ENCODE data around the gene CCL27. TPM values are rescaled to one million over a fixed set of nuclear protein-coding genes. Genes with fewer than 3 reads are reported as not detected.

CCL27 gene
- total RNA-seq, 2 donors from 2014 or later: not detected

DNA sequence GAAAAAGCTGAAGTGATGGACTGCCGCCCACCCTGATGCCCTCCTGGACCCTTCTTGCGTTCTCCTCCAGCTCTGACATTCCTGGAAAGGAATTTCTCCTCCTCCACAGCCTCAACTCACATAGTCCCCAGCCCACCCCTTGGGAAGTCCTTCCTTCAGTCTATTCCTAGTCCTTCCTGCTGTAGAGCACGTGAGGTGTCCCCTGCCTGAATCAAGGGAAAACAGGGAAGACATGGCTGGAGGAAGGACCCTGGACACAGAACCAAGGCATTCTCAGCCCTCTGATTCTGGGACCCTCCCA lies 37.3 kb downstream of the CCL27 start:
- Histone ChIP-seq H3K4me3 (no peak overlapping the region), H3K4me1 (no peaks in the 10 kb centered on the region), H3K9ac (ENCODE audit: low read depth in 2 of 2, low read length in 2 of 2) (no peak overlapping the region), H3K27ac (no peak overlapping the region), H3K36me3 (no peaks in the 10 kb centered on the region), H3K9me3 (no peaks in the 10 kb centered on the region), H3K27me3 (peaks cover 79% of the 10 kb centered on the region)
- TF ChIP-seq, protein P1, sequence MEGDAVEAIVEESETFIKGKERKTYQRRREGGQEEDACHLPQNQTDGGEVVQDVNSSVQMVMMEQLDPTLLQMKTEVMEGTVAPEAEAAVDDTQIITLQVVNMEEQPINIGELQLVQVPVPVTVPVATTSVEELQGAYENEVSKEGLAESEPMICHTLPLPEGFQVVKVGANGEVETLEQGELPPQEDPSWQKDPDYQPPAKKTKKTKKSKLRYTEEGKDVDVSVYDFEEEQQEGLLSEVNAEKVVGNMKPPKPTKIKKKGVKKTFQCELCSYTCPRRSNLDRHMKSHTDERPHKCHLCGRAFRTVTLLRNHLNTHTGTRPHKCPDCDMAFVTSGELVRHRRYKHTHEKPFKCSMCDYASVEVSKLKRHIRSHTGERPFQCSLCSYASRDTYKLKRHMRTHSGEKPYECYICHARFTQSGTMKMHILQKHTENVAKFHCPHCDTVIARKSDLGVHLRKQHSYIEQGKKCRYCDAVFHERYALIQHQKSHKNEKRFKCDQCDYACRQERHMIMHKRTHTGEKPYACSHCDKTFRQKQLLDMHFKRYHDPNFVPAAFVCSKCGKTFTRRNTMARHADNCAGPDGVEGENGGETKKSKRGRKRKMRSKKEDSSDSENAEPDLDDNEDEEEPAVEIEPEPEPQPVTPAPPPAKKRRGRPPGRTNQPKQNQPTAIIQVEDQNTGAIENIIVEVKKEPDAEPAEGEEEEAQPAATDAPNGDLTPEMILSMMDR (IDR thresholded peaks at IDR 0.05): no peak
- intact Hi-C loops (cut with DNase I): no loop called here
- DNase-seq: no peak

DNA sequence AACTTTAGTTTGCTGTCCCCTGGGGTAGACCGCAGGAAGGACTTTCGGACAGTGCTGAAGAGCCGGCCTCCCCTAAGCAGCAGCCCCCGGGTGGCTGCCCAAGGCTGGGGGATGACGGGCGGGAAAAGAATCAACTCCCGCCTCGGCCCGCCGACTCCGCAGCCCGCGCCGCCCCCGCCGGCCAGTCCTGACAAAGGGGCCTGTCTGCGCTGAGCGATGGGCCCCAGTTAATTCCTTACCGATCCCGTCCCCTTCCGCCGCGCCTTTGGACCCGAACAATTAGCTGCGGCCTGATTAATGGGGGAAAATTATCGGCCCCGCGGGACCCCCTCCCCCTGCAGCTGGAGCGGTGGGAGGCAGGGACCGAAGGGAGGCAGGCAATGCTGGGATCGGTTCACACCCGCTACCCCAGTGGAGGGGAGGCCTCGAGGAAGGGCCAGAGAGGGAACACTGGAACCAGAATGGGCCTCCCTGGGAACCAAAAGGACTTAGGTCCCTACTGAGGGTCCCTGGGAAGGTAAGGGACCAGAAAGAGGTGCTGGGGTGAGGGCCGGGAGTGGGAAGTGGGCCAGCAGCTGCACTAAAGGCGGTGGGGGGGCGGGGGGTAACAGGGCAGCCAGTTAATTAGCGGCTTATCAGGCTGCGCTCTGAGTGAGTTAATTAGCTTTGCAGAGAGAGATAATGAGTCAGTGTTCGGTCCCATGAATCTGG lies 37.8 kb downstream of the CCL27 start:
- DNase-seq: no peak
- Histone ChIP-seq H3K27me3 (peaks cover 75% of the 10 kb centered on the region), H3K4me3 (no peak overlapping the region), H3K36me3 (no peaks in the 10 kb centered on the region), H3K27ac (no peak overlapping the region), H3K9me3 (no peaks in the 10 kb centered on the region), H3K9ac (ENCODE audit: low read depth in 2 of 2, low read length in 2 of 2) (no peak overlapping the region), H3K4me1 (peaks cover 3% of the 10 kb centered on the region)
- intact Hi-C loops (cut with DNase I): no loop called here
- TF ChIP-seq, protein P1 (IDR thresholded peaks at IDR 0.05): no peak

DNA sequence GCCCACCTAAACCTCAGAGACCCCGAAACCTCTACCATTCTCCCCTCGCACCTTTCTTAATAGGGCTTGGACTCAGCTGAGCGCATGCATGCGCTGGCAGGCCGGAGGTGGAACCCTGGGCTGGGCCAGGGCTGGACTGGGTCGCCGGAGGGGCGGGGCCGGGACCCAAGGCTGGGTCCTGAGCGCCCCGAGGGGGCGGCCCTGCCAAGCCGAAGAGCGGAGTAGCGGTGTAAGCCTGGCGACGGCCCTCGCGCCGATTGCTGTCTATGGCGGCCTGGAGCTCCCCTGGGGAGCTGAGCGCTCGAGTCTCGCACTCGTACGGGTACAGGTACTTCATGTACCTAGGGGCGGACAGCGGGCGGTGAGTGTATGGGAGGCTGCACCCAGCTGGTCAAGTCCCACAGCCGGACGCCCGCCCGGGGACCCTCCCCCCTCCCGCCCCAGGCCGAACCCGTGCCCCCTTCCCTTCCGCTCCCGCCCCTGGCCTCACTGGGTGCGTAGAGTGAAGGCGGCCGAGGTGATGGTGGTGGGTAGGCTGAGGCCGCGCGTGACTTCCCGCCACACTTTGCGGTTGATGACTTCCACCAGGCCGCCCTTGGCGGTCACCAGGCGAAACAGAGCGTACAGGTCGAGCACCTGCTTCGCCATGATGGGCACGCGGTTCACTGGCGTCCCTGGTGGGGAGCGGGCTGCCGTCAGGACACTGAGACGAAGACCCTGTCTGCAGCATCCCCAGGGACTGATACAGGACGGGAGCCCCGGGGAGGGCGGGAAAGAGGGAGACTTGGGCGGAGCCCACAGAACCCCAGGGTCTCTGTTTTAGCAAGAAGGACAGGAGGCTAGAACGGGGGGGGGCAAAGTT lies 38.9 kb downstream of the CCL27 start:
- Histone ChIP-seq H3K36me3 (no peaks in the 10 kb centered on the region), H3K9me3 (no peaks in the 10 kb centered on the region), H3K27ac (no peak overlapping the region), H3K27me3 (peaks cover 64% of the 10 kb centered on the region), H3K9ac (ENCODE audit: low read depth in 2 of 2, low read length in 2 of 2) (no peak overlapping the region), H3K4me1 (peaks cover 8% of the 10 kb centered on the region), H3K4me3 (no peak overlapping the region)
- TF ChIP-seq, protein P1 (IDR thresholded peaks at IDR 0.05): no peak
- no peak for DNase-seq
- intact Hi-C loops (cut with DNase I): no loop called here

DNA sequence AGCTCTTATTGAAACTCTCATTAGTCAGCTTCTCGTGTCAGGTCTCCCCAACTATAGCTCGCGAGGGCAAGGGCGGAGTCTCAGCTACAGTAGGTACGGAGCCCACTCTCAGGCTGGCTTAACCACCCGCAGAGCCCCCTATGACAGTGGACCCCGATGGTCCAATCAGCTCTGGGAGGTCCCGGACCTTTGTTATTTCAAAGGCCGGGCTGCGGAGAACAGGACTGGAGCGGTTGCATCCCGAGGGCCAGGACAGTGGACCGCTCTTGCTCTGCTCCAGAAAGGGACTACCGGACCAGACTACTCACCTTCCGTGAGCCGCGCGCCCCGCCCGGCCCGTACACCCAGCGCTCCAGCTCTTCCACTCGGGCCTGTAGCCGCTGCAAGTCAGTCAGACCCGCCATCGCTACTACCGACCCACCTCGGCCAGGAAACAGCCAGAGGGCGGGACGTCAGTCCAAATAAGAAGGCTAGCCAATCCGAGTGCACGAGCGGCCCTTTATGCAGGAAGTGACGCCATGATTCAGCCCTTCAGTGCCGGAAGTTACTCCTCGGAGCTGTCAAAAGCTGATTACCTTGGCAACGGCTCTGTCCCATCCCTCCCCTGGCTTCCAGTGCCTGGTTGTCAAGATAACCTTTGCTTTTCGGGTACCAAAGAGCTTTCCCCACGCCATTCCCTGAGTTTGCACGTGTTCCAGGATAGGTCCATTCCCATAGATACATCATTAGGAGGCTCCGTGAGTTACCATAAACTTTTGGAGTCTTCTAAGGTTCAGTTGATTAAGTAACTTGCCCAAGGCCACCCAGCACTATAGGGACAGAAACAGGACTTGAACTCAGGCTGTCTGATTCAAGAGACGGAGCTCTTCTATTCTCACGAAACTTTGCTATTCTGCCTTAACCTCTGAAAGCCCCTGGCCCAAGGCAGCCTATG lies 42.1 kb downstream of the CCL27 start, which contains the start of gene DCTN3:
Gene DCTN3 (minus strand): TSS at position 435 of the 934 bp plus-strand sequence. CDS start 31 bp downstream, at position 404.
- H3K9ac ChIP-seq (ENCODE audit: low read depth in 2 of 2, low read length in 2 of 2): peak within 1 kb of the TSS; percentile 88 to 89
- H3K36me3 ChIP-seq: peaks cover 14% of the 10 kb centered on the region
- H3K4me1 ChIP-seq: peaks cover 8% of the 10 kb centered on the region
- H3K27ac ChIP-seq: no peak within 1 kb of the TSS
- DNase-seq: peak; percentile 94
- TF ChIP-seq, protein P1 (IDR thresholded peaks at IDR 0.05): no peak
- intact Hi-C loops (cut with DNase I): no loop called here
- H3K4me3 ChIP-seq: peak within 1 kb of the TSS; percentile 91
- no peaks in the 10 kb centered on the region for H3K9me3 ChIP-seq
- H3K27me3 ChIP-seq: peaks cover 33% of the 10 kb centered on the region

DNA sequence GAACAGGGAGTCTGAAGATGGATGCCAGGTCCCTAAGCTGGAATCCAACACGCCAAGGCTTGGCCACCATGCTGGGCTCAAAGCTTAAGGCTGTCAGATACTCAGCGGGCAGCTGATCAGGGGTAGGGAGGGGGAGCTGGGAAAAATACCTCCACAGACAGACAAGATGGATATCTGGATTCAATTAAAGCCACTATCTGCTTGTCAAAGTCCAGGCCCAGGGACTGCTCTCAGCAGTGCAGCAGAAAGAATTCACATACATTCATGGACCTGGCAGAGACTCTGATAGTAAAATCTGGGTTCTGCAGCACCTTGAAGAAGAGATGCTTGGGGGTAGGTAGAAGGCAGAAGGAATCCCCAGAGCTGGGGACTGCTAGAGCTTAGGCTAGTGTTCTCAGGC lies 47.3 kb downstream of the CCL27 start:
- Histone ChIP-seq H3K27me3 (no peaks in the 10 kb centered on the region), H3K9me3 (no peaks in the 10 kb centered on the region), H3K4me1 (peaks cover 8% of the 10 kb centered on the region), H3K4me3 (no peak overlapping the region), H3K9ac (ENCODE audit: low read depth in 2 of 2, low read length in 2 of 2) (no peak overlapping the region), H3K27ac (no peak overlapping the region), H3K36me3 (peaks cover 14% of the 10 kb centered on the region)
- TF ChIP-seq, protein P1 (IDR thresholded peaks at IDR 0.05): no peak
- DNase-seq: no peak
- intact Hi-C loops (cut with DNase I): no loop called here
